ENCODE data around the gene HMCN1.

Gene HMCN1

GRCh38 chr1:185942961-185943360, 208.8 kb downstream of the HMCN1 start:
- Histone ChIP-seq H3K9ac (ENCODE audit: insufficient read length, low read depth) (no peak overlapping the region), H3K27me3 (ENCODE audit: insufficient read depth, insufficient read length) (no peaks in the 10 kb centered on the region), H3K4me3 (ENCODE audit: insufficient read length, low read depth) (no peak overlapping the region), H3K4me1 (ENCODE audit: insufficient read depth, insufficient read length) (no peaks in the 10 kb centered on the region), H3K36me3 (ENCODE audit: insufficient read depth, insufficient read length, low read length) (no peaks in the 10 kb centered on the region), H3K9me3 (ENCODE audit: insufficient read depth, low read length) (no peaks in the 10 kb centered on the region)
- no peak for DNase-seq (ENCODE audit: low read depth, low spot score)
- TF ChIP-seq ZNF274 (IDR thresholded peaks at IDR 0.05; ENCODE audit: low read depth, low read length) (no peak), YY1 (IDR thresholded peaks at IDR 0.05; ENCODE audit: insufficient read depth, insufficient read length) (no peak), SUZ12 (IDR thresholded peaks at IDR 0.05; ENCODE audit: extremely low read depth, insufficient read depth, insufficient read length) (no peak)

DNA sequence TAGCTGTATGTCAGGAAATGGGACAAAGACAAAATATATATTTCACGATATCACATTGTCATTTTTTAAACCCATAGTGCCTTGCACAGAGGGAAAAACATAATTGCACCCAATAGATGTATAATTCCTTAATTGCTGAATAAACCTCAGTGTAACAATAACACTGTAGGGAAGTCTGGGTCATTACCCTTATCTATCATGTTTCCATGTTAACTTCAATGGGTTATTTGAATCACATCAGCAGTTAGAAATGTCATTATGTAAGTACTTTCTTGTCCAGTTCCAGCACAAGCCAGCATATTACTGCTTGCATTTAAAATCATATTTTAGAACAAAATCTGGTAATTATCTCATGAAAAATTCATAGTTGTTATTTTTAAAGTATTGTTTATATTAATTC, 222.7 kb downstream of the HMCN1 start:
- Histone ChIP-seq H3K36me3 (ENCODE audit: insufficient read depth, insufficient read length, low read length) (no peaks in the 10 kb centered on the region), H3K27me3 (ENCODE audit: insufficient read depth, insufficient read length) (no peaks in the 10 kb centered on the region), H3K4me1 (ENCODE audit: insufficient read depth, insufficient read length) (no peaks in the 10 kb centered on the region), H3K9me3 (ENCODE audit: insufficient read depth, low read length) (no peaks in the 10 kb centered on the region), H3K9ac (ENCODE audit: insufficient read length, low read depth) (no peak overlapping the region), H3K4me3 (ENCODE audit: insufficient read length, low read depth) (no peak overlapping the region)
- no peak for DNase-seq (ENCODE audit: low read depth, low spot score)
- TF ChIP-seq SUZ12 (IDR thresholded peaks at IDR 0.05; ENCODE audit: extremely low read depth, insufficient read depth, insufficient read length) (no peak), YY1 (IDR thresholded peaks at IDR 0.05; ENCODE audit: insufficient read depth, insufficient read length) (no peak), ZNF274 (IDR thresholded peaks at IDR 0.05; ENCODE audit: low read depth, low read length) (no peak)

- no peak for DNase-seq (ENCODE audit: low read depth, low spot score)
- Histone ChIP-seq H3K9me3 (ENCODE audit: insufficient read depth, low read length) (no peaks in the 10 kb centered on the region), H3K27me3 (ENCODE audit: insufficient read depth, insufficient read length) (no peaks in the 10 kb centered on the region), H3K4me1 (ENCODE audit: insufficient read depth, insufficient read length) (no peaks in the 10 kb centered on the region), H3K36me3 (ENCODE audit: insufficient read depth, insufficient read length, low read length) (no peaks in the 10 kb centered on the region), H3K9ac (ENCODE audit: insufficient read length, low read depth) (no peak overlapping the region), H3K4me3 (ENCODE audit: insufficient read length, low read depth) (no peak overlapping the region)
- TF ChIP-seq ZNF274 (IDR thresholded peaks at IDR 0.05; ENCODE audit: low read depth, low read length) (no peak), YY1 (IDR thresholded peaks at IDR 0.05; ENCODE audit: insufficient read depth, insufficient read length) (no peak), SUZ12 (IDR thresholded peaks at IDR 0.05; ENCODE audit: extremely low read depth, insufficient read depth, insufficient read length) (no peak)
Observed at GRCh38 chr1:185957441-185958363, 223.5 kb downstream of the HMCN1 start.

GRCh38 chr1:185960422-185961321, 226.5 kb downstream of the HMCN1 start:
- no peak for TF ChIP-seq YY1 (IDR thresholded peaks at IDR 0.05; ENCODE audit: insufficient read depth, insufficient read length)
- no peak for TF ChIP-seq ZNF274 (IDR thresholded peaks at IDR 0.05; ENCODE audit: low read depth, low read length)
- TF ChIP-seq SUZ12 (IDR thresholded peaks at IDR 0.05; ENCODE audit: extremely low read depth, insufficient read depth, insufficient read length): no peak
- no peaks in the 10 kb centered on the region for H3K4me1 ChIP-seq (ENCODE audit: insufficient read depth, insufficient read length)
- H3K9ac ChIP-seq (ENCODE audit: insufficient read length, low read depth): no peak overlapping the region
- no peaks in the 10 kb centered on the region for H3K9me3 ChIP-seq (ENCODE audit: insufficient read depth, low read length)
- no peaks in the 10 kb centered on the region for H3K36me3 ChIP-seq (ENCODE audit: insufficient read depth, insufficient read length, low read length)
- H3K4me3 ChIP-seq (ENCODE audit: insufficient read length, low read depth): no peak overlapping the region
- DNase-seq (ENCODE audit: low read depth, low spot score): no peak
- no peaks in the 10 kb centered on the region for H3K27me3 ChIP-seq (ENCODE audit: insufficient read depth, insufficient read length)

- Histone ChIP-seq H3K9me3 (ENCODE audit: insufficient read depth, low read length) (no peaks in the 10 kb centered on the region), H3K4me1 (ENCODE audit: insufficient read depth, insufficient read length) (no peaks in the 10 kb centered on the region), H3K4me3 (ENCODE audit: insufficient read length, low read depth) (no peak overlapping the region), H3K27me3 (ENCODE audit: insufficient read depth, insufficient read length) (no peaks in the 10 kb centered on the region), H3K36me3 (ENCODE audit: insufficient read depth, insufficient read length, low read length) (no peaks in the 10 kb centered on the region), H3K9ac (ENCODE audit: insufficient read length, low read depth) (no peak overlapping the region)
- DNase-seq (ENCODE audit: low read depth, low spot score): no peak
- TF ChIP-seq SUZ12 (IDR thresholded peaks at IDR 0.05; ENCODE audit: extremely low read depth, insufficient read depth, insufficient read length) (no peak), YY1 (IDR thresholded peaks at IDR 0.05; ENCODE audit: insufficient read depth, insufficient read length) (no peak), ZNF274 (IDR thresholded peaks at IDR 0.05; ENCODE audit: low read depth, low read length) (no peak)
Observed at GRCh38 chr1:185961664-185962063, 227.5 kb downstream of the HMCN1 start.

DNA sequence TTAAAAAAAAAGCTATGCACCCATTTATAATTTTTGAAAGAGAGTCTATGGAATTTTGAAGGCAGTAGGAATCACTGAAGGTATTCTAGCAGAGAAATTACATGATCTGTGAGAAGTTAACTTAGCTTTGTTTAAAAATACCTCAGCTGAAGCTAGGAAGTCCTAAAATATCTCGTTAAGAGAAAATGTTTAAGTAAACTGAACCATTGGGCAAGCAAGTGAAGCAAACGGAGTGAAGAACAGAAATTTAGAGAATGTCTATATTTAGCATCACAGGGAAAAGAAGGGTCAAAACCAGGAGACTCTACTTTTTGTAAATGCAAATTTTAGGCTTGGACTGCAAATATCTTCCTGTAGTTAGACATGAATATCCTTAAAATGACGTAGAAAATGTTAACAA, 230.8 kb downstream of the HMCN1 start:
- TF ChIP-seq YY1 (IDR thresholded peaks at IDR 0.05; ENCODE audit: insufficient read depth, insufficient read length) (no peak), SUZ12 (IDR thresholded peaks at IDR 0.05; ENCODE audit: extremely low read depth, insufficient read depth, insufficient read length) (no peak), ZNF274 (IDR thresholded peaks at IDR 0.05; ENCODE audit: low read depth, low read length) (no peak)
- Histone ChIP-seq H3K9me3 (ENCODE audit: insufficient read depth, low read length) (no peaks in the 10 kb centered on the region), H3K4me1 (ENCODE audit: insufficient read depth, insufficient read length) (no peaks in the 10 kb centered on the region), H3K27me3 (ENCODE audit: insufficient read depth, insufficient read length) (no peaks in the 10 kb centered on the region), H3K36me3 (ENCODE audit: insufficient read depth, insufficient read length, low read length) (no peaks in the 10 kb centered on the region), H3K9ac (ENCODE audit: insufficient read length, low read depth) (no peak overlapping the region), H3K4me3 (ENCODE audit: insufficient read length, low read depth) (no peak overlapping the region)
- no peak for DNase-seq (ENCODE audit: low read depth, low spot score)

DNA sequence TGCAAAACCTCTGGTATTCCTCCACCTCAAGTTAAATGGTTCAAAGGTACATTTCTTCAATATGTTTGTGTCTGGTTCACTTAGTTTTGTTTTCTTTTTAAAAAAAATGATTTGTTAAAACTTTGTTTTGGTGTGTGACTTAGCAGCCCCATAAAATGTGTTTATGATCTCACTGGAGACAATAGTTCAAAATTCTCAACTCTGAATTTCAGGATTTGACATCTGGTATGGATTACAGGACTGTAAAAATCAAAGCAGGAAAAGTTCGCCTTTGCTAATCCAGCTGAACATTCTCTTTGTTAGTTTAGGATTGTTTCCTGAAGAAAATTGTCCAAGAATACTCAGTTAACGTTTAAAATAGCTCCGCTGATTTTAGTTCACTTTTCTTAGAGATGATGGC, 231.7 kb downstream of the HMCN1 start:
- no peaks in the 10 kb centered on the region for H3K9me3 ChIP-seq (ENCODE audit: insufficient read depth, low read length)
- H3K36me3 ChIP-seq (ENCODE audit: insufficient read depth, insufficient read length, low read length): no peaks in the 10 kb centered on the region
- H3K9ac ChIP-seq (ENCODE audit: insufficient read length, low read depth): no peak overlapping the region
- TF ChIP-seq ZNF274 (IDR thresholded peaks at IDR 0.05; ENCODE audit: low read depth, low read length): no peak
- no peaks in the 10 kb centered on the region for H3K27me3 ChIP-seq (ENCODE audit: insufficient read depth, insufficient read length)
- H3K4me3 ChIP-seq (ENCODE audit: insufficient read length, low read depth): no peak overlapping the region
- H3K4me1 ChIP-seq (ENCODE audit: insufficient read depth, insufficient read length): no peaks in the 10 kb centered on the region
- DNase-seq (ENCODE audit: low read depth, low spot score): no peak

Measured in NT2/D1 (cell line).